Measurements from ENCODE around the gene NOL3.

Gene NOL3

DNA sequence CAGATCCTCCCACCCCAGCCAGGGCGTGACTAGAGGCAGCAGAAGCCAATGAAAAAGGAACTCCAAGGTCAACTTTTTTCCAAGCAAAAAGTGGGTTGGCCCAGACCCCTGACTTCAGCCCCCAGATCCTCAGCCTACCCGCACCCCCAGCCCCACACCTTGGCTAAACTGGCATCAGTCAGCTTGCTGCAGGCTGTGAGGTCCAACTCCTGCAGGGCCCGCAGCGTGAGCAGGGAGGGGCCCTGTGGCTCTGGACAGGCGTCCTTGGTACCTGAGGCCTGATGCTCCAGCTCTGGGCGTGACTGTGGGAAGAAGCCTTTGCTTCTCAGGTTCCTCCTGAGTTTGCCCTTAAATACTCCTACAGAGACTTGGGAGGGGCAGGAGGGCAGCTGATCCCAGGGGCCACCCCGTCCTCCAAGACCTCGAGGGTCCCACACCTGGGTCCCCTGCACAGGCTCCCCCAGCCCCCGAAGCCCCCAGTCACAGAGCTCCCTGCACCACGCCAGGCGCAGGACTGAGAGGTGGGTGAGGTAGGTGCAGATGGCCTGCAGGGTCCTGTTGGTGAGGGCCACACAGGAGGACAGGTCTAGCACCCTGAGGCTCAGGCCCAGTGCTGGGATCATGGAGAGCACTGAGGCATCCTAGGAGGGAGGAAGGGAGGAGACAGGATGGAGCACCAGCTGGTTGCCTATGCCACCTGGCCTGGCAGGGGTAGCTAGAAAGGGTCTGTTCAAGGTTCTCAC is 38.0 kb downstream of the NOL3 start:
- Histone ChIP-seq H4K91ac (ENCODE audit: low read length) (peak overlapping the region; percentile 40), H3K79me1 (replicated peaks; ENCODE audit: low read length, poor library complexity, severe bottlenecking) (no peaks in the 10 kb centered on the region), H3K27me3 (ENCODE audit: control insufficient read depth in 1 of 2, insufficient read depth in 1 of 2, low read length in 2 of 2) (no peaks in the 10 kb centered on the region), H2BK12ac (ENCODE audit: low read length in 2 of 2) (no peak overlapping the region), H3K23ac (ENCODE audit: low read length in 2 of 2) (no peak overlapping the region), H3K9me3 (ENCODE audit: control insufficient read depth, low read length) (no peaks in the 10 kb centered on the region), H3K4ac (ENCODE audit: low read depth in 1 of 2, low read length in 2 of 2) (no peak overlapping the region), H3K9ac (ENCODE audit: low read length) (peak overlapping the region; percentile 26), H3K36me3 (ENCODE audit: control insufficient read depth in 1 of 2, insufficient read depth in 2 of 2, low read depth in 1 of 2, low read length in 2 of 2) (peaks cover 19 to 29% of the 10 kb centered on the region in 2 experiments), H2AK5ac (ENCODE audit: low read length, severe bottlenecking) (no peak overlapping the region), H3K4me2 (ENCODE audit: low read length, poor library complexity, severe bottlenecking) (no peak overlapping the region), H3K4me1 (ENCODE audit: control insufficient read depth, insufficient read depth, low read depth, low read length) (peaks cover 27% of the 10 kb centered on the region), H3K27ac (ENCODE audit: low read length, poor library complexity, severe bottlenecking) (no peak overlapping the region), H2BK120ac (ENCODE audit: low read depth, low read length) (no peak overlapping the region), H2BK5ac (ENCODE audit: low read depth, low read length, poor library complexity, severe bottlenecking) (no peak overlapping the region), H4K8ac (ENCODE audit: low read length) (no peak overlapping the region), H3K14ac (ENCODE audit: low read length in 2 of 2) (peak overlapping the region in 1 of 2 experiments; percentile 30), H3K4me3 (ENCODE audit: insufficient read depth in 1 of 2, low read depth in 1 of 2, low read length in 2 of 2) (no peak overlapping the region), H3K18ac (ENCODE audit: low read depth in 1 of 2, low read length in 2 of 2) (no peak overlapping the region), H2BK15ac (ENCODE audit: low read depth, poor library complexity, severe bottlenecking) (no peak overlapping the region), H2AFZ (ENCODE audit: low read depth, low read length) (no peak overlapping the region)
- WGBS: 98% methylated on average over 11 of the region's 11 CpGs
- no peak for DNase-seq

DNA sequence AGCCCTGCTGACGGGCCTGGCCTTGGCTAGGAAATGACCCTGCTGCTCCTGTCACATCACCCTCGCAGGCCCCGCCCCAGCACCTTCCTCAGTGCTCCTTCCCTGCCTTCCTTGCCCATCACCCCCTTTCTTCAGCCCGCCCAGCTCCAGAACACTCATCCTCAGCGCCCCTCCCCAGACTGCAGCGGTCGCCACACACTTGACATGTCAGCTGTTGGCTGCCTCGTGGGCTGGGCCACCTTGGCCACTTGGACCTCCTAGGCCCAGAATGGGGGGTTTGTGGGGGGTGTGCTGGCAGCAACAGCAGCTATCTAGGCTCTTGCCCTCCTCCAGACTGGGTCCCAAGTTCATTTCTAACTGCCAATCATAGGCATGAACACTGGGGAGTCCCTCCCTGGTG is 39.2 kb downstream of the NOL3 start:
- 98% methylated on average over 5 of the region's 8 CpGs for WGBS
- H2BK15ac ChIP-seq (ENCODE audit: low read depth, poor library complexity, severe bottlenecking): no peak overlapping the region

DNA sequence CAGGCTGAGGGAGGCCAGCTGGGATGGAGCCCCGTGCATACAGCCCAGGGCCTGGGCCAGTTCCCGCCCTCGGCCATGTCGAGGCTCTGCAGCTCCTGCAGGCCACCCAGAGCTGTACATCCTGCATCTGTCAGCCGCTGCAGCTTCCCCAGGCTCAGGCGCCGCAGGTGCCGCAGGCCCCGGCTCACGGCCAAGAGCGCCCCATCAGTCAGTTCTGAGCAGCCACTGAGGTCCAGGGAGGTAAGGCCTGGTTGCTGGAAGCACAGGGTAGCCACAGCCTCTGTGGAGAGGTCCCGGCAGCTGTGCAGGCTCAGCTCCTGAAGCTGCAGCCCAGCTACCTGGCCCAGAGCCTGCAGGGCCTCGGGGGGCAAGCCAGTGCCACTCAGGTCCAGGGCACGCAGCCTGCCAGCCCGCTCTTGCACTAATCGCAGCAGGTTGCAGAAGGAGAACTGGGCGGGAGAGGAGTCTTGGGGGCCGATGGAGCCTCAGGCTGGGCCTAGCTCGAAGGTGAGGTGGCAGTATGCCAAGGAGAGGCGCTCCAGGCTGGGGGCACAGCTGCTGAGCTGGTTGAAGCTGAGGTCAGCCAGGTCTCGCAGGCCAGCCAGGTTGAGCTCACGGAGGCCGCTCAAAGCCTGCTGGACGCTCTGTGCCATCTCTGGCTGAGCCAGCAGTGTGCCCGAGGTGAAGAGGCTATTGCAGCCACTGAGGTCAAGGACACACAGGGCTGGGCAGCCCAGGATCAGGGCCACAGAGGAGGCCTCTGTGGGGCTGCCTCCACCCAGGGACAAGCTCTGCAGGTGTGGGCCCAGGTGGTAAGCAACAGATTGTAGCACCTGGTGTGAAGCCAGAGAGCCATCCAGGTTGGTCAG is 40.0 kb downstream of the NOL3 start:
- Histone ChIP-seq H3K4me2 (ENCODE audit: low read length, poor library complexity, severe bottlenecking) (no peak overlapping the region), H2BK12ac (ENCODE audit: low read length in 2 of 2) (no peak overlapping the region), H4K8ac (ENCODE audit: low read length) (no peak overlapping the region), H2BK15ac (ENCODE audit: low read depth, poor library complexity, severe bottlenecking) (no peak overlapping the region), H3K36me3 (ENCODE audit: control insufficient read depth in 1 of 2, insufficient read depth in 2 of 2, low read depth in 1 of 2, low read length in 2 of 2) (peaks cover 14 to 19% of the 10 kb centered on the region in 2 experiments), H3K27ac (ENCODE audit: low read length, poor library complexity, severe bottlenecking) (no peak overlapping the region), H3K27me3 (ENCODE audit: control insufficient read depth in 1 of 2, insufficient read depth in 1 of 2, low read length in 2 of 2) (no peaks in the 10 kb centered on the region), H3K23ac (ENCODE audit: low read length in 2 of 2) (no peak overlapping the region), H3K4me3 (ENCODE audit: insufficient read depth in 1 of 2, low read depth in 1 of 2, low read length in 2 of 2) (no peak overlapping the region), H2AFZ (ENCODE audit: low read depth, low read length) (no peak overlapping the region), H2AK5ac (ENCODE audit: low read length, severe bottlenecking) (no peak overlapping the region), H3K14ac (ENCODE audit: low read length in 2 of 2) (no peak overlapping the region), H2BK120ac (ENCODE audit: low read depth, low read length) (no peak overlapping the region), H4K91ac (ENCODE audit: low read length) (no peak overlapping the region), H3K9ac (ENCODE audit: low read length) (no peak overlapping the region), H3K4me1 (ENCODE audit: control insufficient read depth, insufficient read depth, low read depth, low read length) (peaks cover 21% of the 10 kb centered on the region), H2BK5ac (ENCODE audit: low read depth, low read length, poor library complexity, severe bottlenecking) (no peak overlapping the region), H3K4ac (ENCODE audit: low read depth in 1 of 2, low read length in 2 of 2) (no peak overlapping the region), H3K9me3 (ENCODE audit: control insufficient read depth, low read length) (no peaks in the 10 kb centered on the region), H3K18ac (ENCODE audit: low read depth in 1 of 2, low read length in 2 of 2) (no peak overlapping the region), H3K79me1 (replicated peaks; ENCODE audit: low read length, poor library complexity, severe bottlenecking) (no peaks in the 10 kb centered on the region)
- no peak for DNase-seq
- WGBS: 89% methylated on average over 25 of the region's 25 CpGs

More for the DNA sequence above, 39.2 kb downstream of the NOL3 start:
- H3K4me1 ChIP-seq (ENCODE audit: control insufficient read depth, insufficient read depth, low read depth, low read length): peaks cover 21% of the 10 kb centered on the region
- DNase-seq: no peak
- no peak overlapping the region for H3K4me2 ChIP-seq (ENCODE audit: low read length, poor library complexity, severe bottlenecking)
- no peak overlapping the region for H4K8ac ChIP-seq (ENCODE audit: low read length)
- H2BK12ac ChIP-seq (ENCODE audit: low read length in 2 of 2): no peak overlapping the region
- no peak overlapping the region for H3K18ac ChIP-seq (ENCODE audit: low read depth in 1 of 2, low read length in 2 of 2)
- H3K4ac ChIP-seq (ENCODE audit: low read depth in 1 of 2, low read length in 2 of 2): no peak overlapping the region
- no peaks in the 10 kb centered on the region for H3K27me3 ChIP-seq (ENCODE audit: control insufficient read depth in 1 of 2, insufficient read depth in 1 of 2, low read length in 2 of 2)
- no peak overlapping the region for H2BK5ac ChIP-seq (ENCODE audit: low read depth, low read length, poor library complexity, severe bottlenecking)
- H2AFZ ChIP-seq (ENCODE audit: low read depth, low read length): no peak overlapping the region
- no peaks in the 10 kb centered on the region for H3K79me1 ChIP-seq (replicated peaks; ENCODE audit: low read length, poor library complexity, severe bottlenecking)
- H2AK5ac ChIP-seq (ENCODE audit: low read length, severe bottlenecking): no peak overlapping the region
- no peak overlapping the region for H2BK120ac ChIP-seq (ENCODE audit: low read depth, low read length)
- no peak overlapping the region for H4K91ac ChIP-seq (ENCODE audit: low read length)
- no peak overlapping the region for H3K23ac ChIP-seq (ENCODE audit: low read length in 2 of 2)
- H3K27ac ChIP-seq (ENCODE audit: low read length, poor library complexity, severe bottlenecking): no peak overlapping the region
- no peak overlapping the region for H3K4me3 ChIP-seq (ENCODE audit: insufficient read depth in 1 of 2, low read depth in 1 of 2, low read length in 2 of 2)
- no peaks in the 10 kb centered on the region for H3K9me3 ChIP-seq (ENCODE audit: control insufficient read depth, low read length)
- no peak overlapping the region for H3K9ac ChIP-seq (ENCODE audit: low read length)
- H3K14ac ChIP-seq (ENCODE audit: low read length in 2 of 2): no peak overlapping the region
- H3K36me3 ChIP-seq (ENCODE audit: control insufficient read depth in 1 of 2, insufficient read depth in 2 of 2, low read depth in 1 of 2, low read length in 2 of 2): peaks cover 17 to 19% of the 10 kb centered on the region in 2 experiments

DNA sequence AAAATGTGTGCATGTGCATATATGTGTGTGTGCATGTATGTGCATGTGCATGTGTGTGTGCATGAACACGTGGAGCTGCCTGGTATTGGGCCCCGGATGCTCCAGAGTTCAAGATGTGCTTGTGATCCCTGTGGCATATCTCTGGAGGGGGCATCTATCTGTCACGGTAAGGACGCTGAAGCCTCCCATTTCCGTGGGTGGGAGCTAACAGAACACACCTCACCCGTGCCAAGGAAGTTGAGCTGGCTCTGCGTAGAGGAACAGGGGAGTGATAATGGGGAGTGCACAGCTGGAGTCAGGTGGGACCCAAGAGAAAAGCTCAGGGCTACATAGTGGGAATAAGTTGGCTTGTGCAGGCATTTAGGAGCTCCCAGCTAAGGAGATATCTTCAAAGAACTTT is 41.3 kb downstream of the NOL3 start:
- no peak for DNase-seq
- Histone ChIP-seq H3K14ac (ENCODE audit: low read length in 2 of 2) (no peak overlapping the region), H2BK5ac (ENCODE audit: low read depth, low read length, poor library complexity, severe bottlenecking) (no peak overlapping the region)

More for the DNA sequence above, 41.3 kb downstream of the NOL3 start:
- Histone ChIP-seq H2BK15ac (ENCODE audit: low read depth, poor library complexity, severe bottlenecking) (no peak overlapping the region), H3K79me1 (replicated peaks; ENCODE audit: low read length, poor library complexity, severe bottlenecking) (no peaks in the 10 kb centered on the region), H2AK5ac (ENCODE audit: low read length, severe bottlenecking) (no peak overlapping the region), H2AFZ (ENCODE audit: low read depth, low read length) (no peak overlapping the region), H3K23ac (ENCODE audit: low read length in 2 of 2) (no peak overlapping the region), H3K18ac (ENCODE audit: low read depth in 1 of 2, low read length in 2 of 2) (no peak overlapping the region), H3K9me3 (ENCODE audit: control insufficient read depth, low read length) (no peaks in the 10 kb centered on the region), H3K4me1 (ENCODE audit: control insufficient read depth, insufficient read depth, low read depth, low read length) (peaks cover 20% of the 10 kb centered on the region), H4K91ac (ENCODE audit: low read length) (no peak overlapping the region), H3K4me2 (ENCODE audit: low read length, poor library complexity, severe bottlenecking) (no peak overlapping the region), H3K36me3 (ENCODE audit: control insufficient read depth in 1 of 2, insufficient read depth in 2 of 2, low read depth in 1 of 2, low read length in 2 of 2) (peaks cover 17 to 19% of the 10 kb centered on the region in 2 experiments), H3K27ac (ENCODE audit: low read length, poor library complexity, severe bottlenecking) (no peak overlapping the region), H2BK120ac (ENCODE audit: low read depth, low read length) (no peak overlapping the region), H3K27me3 (ENCODE audit: control insufficient read depth in 1 of 2, insufficient read depth in 1 of 2, low read length in 2 of 2) (no peaks in the 10 kb centered on the region), H3K4ac (ENCODE audit: low read depth in 1 of 2, low read length in 2 of 2) (no peak overlapping the region), H4K8ac (ENCODE audit: low read length) (no peak overlapping the region), H3K9ac (ENCODE audit: low read length) (no peak overlapping the region), H3K4me3 (ENCODE audit: insufficient read depth in 1 of 2, low read depth in 1 of 2, low read length in 2 of 2) (no peak overlapping the region), H2BK12ac (ENCODE audit: low read length in 2 of 2) (no peak overlapping the region)
- WGBS: 83% methylated on average over 7 of the region's 7 CpGs
